ENCODE data around the gene DOK4.

The DOK4 gene

GRCh38 chr16:57470711-57471110 lies 15.6 kb downstream of the DOK4 start:
- no peak for DNase-seq (ENCODE audit: low read depth)
- H3K4me3 ChIP-seq (ENCODE audit: low read length), result no peak overlapping the region
- no peak for TF ChIP-seq CTCF (conservative IDR thresholded peaks at IDR 0.05; ENCODE audit: low read length)

GRCh38 chr16:57469917-57470470 lies 16.3 kb downstream of the DOK4 start:
- DNase-seq (ENCODE audit: low read depth), result no peak
- no peak for TF ChIP-seq CTCF (conservative IDR thresholded peaks at IDR 0.05; ENCODE audit: low read length)

GRCh38 chr16:57469046-57469445 lies 17.2 kb downstream of the DOK4 start:
- no peak for DNase-seq (ENCODE audit: low read depth)

More at GRCh38 chr16:57469917-57470470, 16.3 kb downstream of the DOK4 start:
- no peak overlapping the region for H3K4me3 ChIP-seq (ENCODE audit: low read length)

DNA sequence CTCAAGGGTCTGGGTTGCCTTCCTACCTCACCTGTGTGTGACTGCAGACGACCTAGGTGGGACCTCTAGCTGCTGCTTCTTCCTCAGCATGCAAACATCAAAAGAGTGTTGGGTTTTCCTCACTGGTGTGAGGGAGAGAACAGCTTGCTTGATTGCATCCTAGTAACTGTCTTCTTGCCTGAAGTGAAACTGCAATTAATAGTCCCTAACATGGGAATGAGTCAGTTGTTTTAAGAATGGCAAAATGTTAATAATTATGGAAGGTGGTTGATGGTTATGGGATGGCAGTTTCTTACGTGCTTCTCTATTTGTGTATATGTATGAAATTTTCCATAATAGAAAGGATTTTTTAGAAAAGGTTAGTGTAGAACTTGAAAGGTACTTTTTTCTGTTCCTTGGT lies 17.9 kb downstream of the DOK4 start:
- DNase-seq (ENCODE audit: low read depth), result no peak
- H3K4me3 ChIP-seq (ENCODE audit: low read length), result no peak overlapping the region
- no peak for TF ChIP-seq CTCF (conservative IDR thresholded peaks at IDR 0.05; ENCODE audit: low read length)

More at GRCh38 chr16:57469046-57469445, 17.2 kb downstream of the DOK4 start:
- no peak for TF ChIP-seq CTCF (conservative IDR thresholded peaks at IDR 0.05; ENCODE audit: low read length)
- no peak overlapping the region for H3K4me3 ChIP-seq (ENCODE audit: low read length)

DNA sequence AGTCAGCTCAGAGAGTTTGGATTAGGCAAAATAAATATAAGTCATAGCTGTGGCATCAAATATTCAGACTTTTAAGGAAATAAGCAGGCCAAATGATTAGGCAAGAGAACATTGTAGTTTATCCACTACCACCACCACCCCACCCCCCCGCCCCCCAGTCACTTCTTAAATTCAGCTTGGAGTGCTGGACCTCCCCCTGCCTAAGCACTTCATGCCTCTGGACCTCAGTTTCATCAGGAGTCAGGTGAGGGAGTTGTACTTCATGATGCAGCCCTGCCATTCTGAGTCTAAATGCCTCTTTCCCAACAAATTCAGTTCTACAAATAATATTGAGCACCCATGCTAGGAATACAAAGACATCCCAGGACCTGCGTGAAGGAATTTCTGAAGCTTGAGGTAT lies 21.8 kb downstream of the DOK4 start:
- no peak for TF ChIP-seq CTCF (conservative IDR thresholded peaks at IDR 0.05; ENCODE audit: low read length)
- H3K4me3 ChIP-seq (ENCODE audit: low read length), result no peak overlapping the region
- no peak for DNase-seq (ENCODE audit: low read depth)

DNA sequence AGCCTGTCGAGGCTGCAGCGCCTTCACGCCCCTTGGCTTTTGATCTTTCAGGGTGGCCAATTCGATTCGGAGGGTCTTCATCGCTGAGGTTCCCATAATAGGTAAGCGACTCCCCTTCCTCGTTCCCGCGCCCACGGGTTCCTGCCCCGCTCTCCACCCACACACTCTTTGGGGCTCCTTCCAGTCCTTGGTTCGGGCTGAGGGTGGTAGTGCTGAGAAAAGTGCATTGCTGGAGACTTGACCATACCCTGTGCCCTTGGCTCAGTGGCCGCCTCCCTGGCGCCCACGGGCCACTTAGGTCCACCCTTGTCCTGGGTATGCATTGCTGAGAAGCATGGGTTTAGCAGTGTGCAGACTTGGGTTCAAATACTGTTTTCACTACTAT lies 23.3 kb downstream of the DOK4 start:
- H3K4me3 ChIP-seq (ENCODE audit: low read length), result peak overlapping the region; percentile 92
- no peak for TF ChIP-seq CTCF (conservative IDR thresholded peaks at IDR 0.05; ENCODE audit: low read length)
- DNase-seq (ENCODE audit: low read depth), result no peak

GRCh38 chr16:57462209-57462977 lies 23.9 kb downstream of the DOK4 start, which contains the start of gene POLR2C:
Gene POLR2C (plus strand): TSS chr16:57462679. CDS start chr16:57462725, 46 bp downstream.
- H3K4me3 ChIP-seq (ENCODE audit: low read length), result peak within 1 kb of the TSS; percentile 92
- peak; percentile 86 for DNase-seq (ENCODE audit: low read depth)
- TF ChIP-seq CTCF (conservative IDR thresholded peaks at IDR 0.05; ENCODE audit: low read length), result peak; percentile 82
